Fibroblast of lung (primary cell): Measurements from ENCODE around the gene OIT3. TPM values are rescaled to one million over a fixed set of nuclear protein-coding genes. Genes with fewer than 3 reads are reported as not detected.
A peak's percentile ranks its signal among the peaks of the same experiment; 100 is the strongest.

Source experiments
- DNase-seq, 2 donors: peaks; one replicate each; pipeline versions ENCODE4 v3.0.0 to v3.0.0-alpha.2; 2010; ENCODE audit warnings: low read depth in 2 of 2
- H2AFZ ChIP-seq: 2 replicates; pipeline ENCODE4 v1.5.1; 2012; ENCODE audit warnings: low read length, control low read depth, inconsistent platforms
- H3K27ac ChIP-seq: 2 replicates; pipeline ENCODE4 v1.5.1; 2011; ENCODE audit warnings: low read length, control low read depth; ENCODE audit not compliant: insufficient read depth
- H3K27me3 ChIP-seq: 2 replicates; pipeline ENCODE4 v1.5.1; 2011; ENCODE audit warnings: mild to moderate bottlenecking, low read length; ENCODE audit not compliant: control insufficient read depth, insufficient read depth
- H3K36me3 ChIP-seq: 2 replicates; pipeline ENCODE4 v1.5.1; 2011; ENCODE audit warnings: low read length; ENCODE audit not compliant: control insufficient read depth, insufficient read depth
- H3K4me1 ChIP-seq: 2 replicates; pipeline ENCODE4 v1.5.1; 2011; ENCODE audit warnings: low read length; ENCODE audit not compliant: control insufficient read depth, insufficient read depth; ENCODE audit errors: extremely low read depth
- H3K4me2 ChIP-seq: 2 replicates; pipeline ENCODE4 v1.5.1; 2011; ENCODE audit warnings: low read length, control low read depth; ENCODE audit not compliant: insufficient read depth; ENCODE audit errors: extremely low read depth
- H3K4me3 ChIP-seq, 4 experiments: fragments of 200-600 bp in 1 of 4; sonication (generic) in 1 of 4; replicated peaks in 1 of 4; 2 replicates each; pipeline ENCODE4 v1.5.1; 2011 to 2016; ENCODE audit warnings: low read length in 4 of 4, low read depth in 3 of 4, mild to moderate bottlenecking in 3 of 4, control low read depth in 2 of 4, inconsistent platforms in 1 of 4, mixed read lengths in 1 of 4; ENCODE audit not compliant: insufficient read depth in 1 of 4; ENCODE audit errors: control extremely low read depth in 1 of 4
- H3K79me2 ChIP-seq: 2 replicates; pipeline ENCODE4 v1.5.1; 2012; ENCODE audit warnings: mild to moderate bottlenecking, low read length, inconsistent platforms; ENCODE audit not compliant: control insufficient read depth, insufficient read depth
- H3K9ac ChIP-seq: 2 replicates; pipeline ENCODE4 v1.5.1; 2011; ENCODE audit warnings: mild to moderate bottlenecking, low read length, control low read depth; ENCODE audit not compliant: insufficient read depth
- H3K9me3 ChIP-seq: 2 replicates; pipeline ENCODE4 v1.5.1; 2012; ENCODE audit warnings: low read depth, low read length; ENCODE audit not compliant: control insufficient read depth, insufficient read depth
- H4K20me1 ChIP-seq: 2 replicates; pipeline ENCODE4 v1.5.1; 2011; ENCODE audit warnings: low read length; ENCODE audit not compliant: control insufficient read depth, insufficient read depth; ENCODE audit errors: extremely low read depth
- EZH2 ChIP-seq: IDR thresholded peaks from 2 replicates; pipeline ENCODE4 v1.5.1; 2012; ENCODE audit warnings: low read length, control low read depth, mild to moderate bottlenecking; ENCODE audit errors: missing control alignments
- polyA minus RNA-seq: library from RNA; depleted of rRNA, polyadenylated mRNA; stranded (reverse); fragments of >200 nt; gene quantifications from 2 replicates; pipeline ENCODE4 v1.2.3, GENCODE V29; 2011; ENCODE audit warnings: low replicate concordance
- polyA plus RNA-seq, 2 donors: library from polyadenylated mRNA; depleted of rRNA in 1 of 2; stranded (reverse) in 1 of 2; unstranded in 1 of 2; fragments of >200 nt; gene quantifications; 2 replicates each; pipeline ENCODE4 v1.2.1, GENCODE V29; 2011 to 2012; ENCODE audit warnings: missing spikeins in 1 of 2
- total RNA-seq: library from RNA; depleted of rRNA; stranded (reverse); fragments of >200 nt; gene quantifications from 2 replicates; pipeline ENCODE4 v1.2.1, GENCODE V29; 2014
- TF ChIP-seq, protein P1 (sequence below), 2 donors: IDR thresholded peaks in 1 of 2; conservative IDR thresholded peaks in 1 of 2; 1 replicate in 1 of 2; 2 replicates in 1 of 2; pipeline ENCODE4 v1.5.1; 2011 to 2012; ENCODE audit warnings: low read length in 2 of 2, control low read depth in 1 of 2, inconsistent platforms in 1 of 2, low read depth in 1 of 2, mild to moderate bottlenecking in 1 of 2

The OIT3 gene
- under 0.01 TPM in 1 of 2 replicates, not detected in the other for total RNA-seq
- polyA plus RNA-seq: 0.02 TPM in 1 of 2 replicates, not detected in the other
- not detected in 2 replicates for polyA plus RNA-seq (2012)
- not detected in 2 replicates for polyA minus RNA-seq

GRCh38 chr10:72893136-72893798 is at the start of gene OIT3:
OIT3 (plus strand) TSS chr10:72893739; CDS start chr10:72893799, 60 bp downstream.
- no peak for DNase-seq
- Histone ChIP-seq H3K36me3 (no peaks in the 10 kb centered on the region), H3K9ac (no peak within 1 kb of the TSS), H4K20me1 (no peaks in the 10 kb centered on the region), H3K27me3 (no peaks in the 10 kb centered on the region), H2AFZ (no peak within 1 kb of the TSS), H3K9me3 (no peaks in the 10 kb centered on the region), H3K79me2 (no peaks in the 10 kb centered on the region), H3K27ac (no peak within 1 kb of the TSS), H3K4me2 (no peak within 1 kb of the TSS), H3K4me1 (no peaks in the 10 kb centered on the region), H3K4me3 (no peak within 1 kb of the TSS)
- TF ChIP-seq EZH2: no peak
- TF ChIP-seq, protein P1, sequence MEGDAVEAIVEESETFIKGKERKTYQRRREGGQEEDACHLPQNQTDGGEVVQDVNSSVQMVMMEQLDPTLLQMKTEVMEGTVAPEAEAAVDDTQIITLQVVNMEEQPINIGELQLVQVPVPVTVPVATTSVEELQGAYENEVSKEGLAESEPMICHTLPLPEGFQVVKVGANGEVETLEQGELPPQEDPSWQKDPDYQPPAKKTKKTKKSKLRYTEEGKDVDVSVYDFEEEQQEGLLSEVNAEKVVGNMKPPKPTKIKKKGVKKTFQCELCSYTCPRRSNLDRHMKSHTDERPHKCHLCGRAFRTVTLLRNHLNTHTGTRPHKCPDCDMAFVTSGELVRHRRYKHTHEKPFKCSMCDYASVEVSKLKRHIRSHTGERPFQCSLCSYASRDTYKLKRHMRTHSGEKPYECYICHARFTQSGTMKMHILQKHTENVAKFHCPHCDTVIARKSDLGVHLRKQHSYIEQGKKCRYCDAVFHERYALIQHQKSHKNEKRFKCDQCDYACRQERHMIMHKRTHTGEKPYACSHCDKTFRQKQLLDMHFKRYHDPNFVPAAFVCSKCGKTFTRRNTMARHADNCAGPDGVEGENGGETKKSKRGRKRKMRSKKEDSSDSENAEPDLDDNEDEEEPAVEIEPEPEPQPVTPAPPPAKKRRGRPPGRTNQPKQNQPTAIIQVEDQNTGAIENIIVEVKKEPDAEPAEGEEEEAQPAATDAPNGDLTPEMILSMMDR (conservative IDR thresholded peaks at IDR 0.05 in 1 of 2, IDR thresholded peaks at IDR 0.05 in 1 of 2; ENCODE audit: low read depth in 1 of 2, low read length in 2 of 2): no peak

DNA sequence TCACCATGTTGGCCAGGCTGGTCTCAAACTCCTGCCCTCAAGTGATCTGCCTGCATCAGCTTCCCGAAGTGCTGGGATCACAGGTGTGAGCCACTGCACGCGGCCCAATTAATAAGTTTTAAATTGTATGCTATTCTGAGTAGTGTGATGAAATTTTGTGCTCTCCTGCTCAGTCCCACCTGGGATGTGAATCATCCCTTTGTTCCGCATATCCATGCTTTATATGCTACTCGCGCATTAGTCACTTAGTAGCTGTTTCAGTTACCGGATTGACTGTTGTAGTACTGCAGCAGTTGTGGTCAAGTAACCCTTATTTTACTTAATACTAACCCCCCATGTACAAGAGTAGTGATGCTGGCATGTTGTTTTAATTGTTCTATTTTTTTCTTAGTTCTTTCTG is 47.3 kb upstream of the OIT3 start:
- Histone ChIP-seq H3K4me2 (peak overlapping the region; percentile 25), H3K27ac (no peak overlapping the region), H3K4me3 (no peak overlapping the region), H3K79me2 (no peaks in the 10 kb centered on the region), H3K9ac (no peak overlapping the region), H2AFZ (no peak overlapping the region), H3K9me3 (no peaks in the 10 kb centered on the region), H3K36me3 (no peaks in the 10 kb centered on the region), H3K27me3 (no peaks in the 10 kb centered on the region), H4K20me1 (no peaks in the 10 kb centered on the region), H3K4me1 (no peaks in the 10 kb centered on the region)
- peak; percentile 47 to 90 for DNase-seq
- no peak for TF ChIP-seq EZH2
- TF ChIP-seq, protein P1 (conservative IDR thresholded peaks at IDR 0.05 in 1 of 2, IDR thresholded peaks at IDR 0.05 in 1 of 2; ENCODE audit: low read depth in 1 of 2, low read length in 2 of 2): no peak

DNA sequence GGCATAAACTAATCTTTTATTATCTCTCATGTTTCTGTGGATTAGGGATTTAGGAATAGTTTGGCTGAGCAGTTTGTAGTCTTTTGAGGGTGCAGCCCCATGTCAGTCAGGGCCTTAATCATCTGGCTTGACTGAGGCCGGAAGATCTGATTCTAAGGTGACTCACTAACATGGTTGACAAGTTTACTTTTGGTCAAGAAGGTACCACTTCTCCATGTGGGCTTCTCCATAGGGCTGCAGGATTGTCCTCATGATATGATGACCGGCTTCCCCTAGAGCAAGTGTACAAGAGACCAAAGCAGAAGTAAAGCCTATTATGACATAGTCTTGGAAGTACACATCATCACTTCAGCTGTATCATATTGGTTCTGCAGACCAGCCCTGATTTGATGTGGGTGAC is 45.9 kb upstream of the OIT3 start:
- DNase-seq: peak in 1 of 2 donors; percentile 21
- Histone ChIP-seq H3K9ac (no peak overlapping the region), H3K27ac (no peak overlapping the region), H3K27me3 (no peaks in the 10 kb centered on the region), H3K36me3 (no peaks in the 10 kb centered on the region), H3K4me3 (no peak overlapping the region), H3K9me3 (no peaks in the 10 kb centered on the region), H4K20me1 (no peaks in the 10 kb centered on the region), H3K4me2 (no peak overlapping the region), H3K4me1 (no peaks in the 10 kb centered on the region), H3K79me2 (no peaks in the 10 kb centered on the region), H2AFZ (no peak overlapping the region)
- TF ChIP-seq, protein P1 (conservative IDR thresholded peaks at IDR 0.05 in 1 of 2, IDR thresholded peaks at IDR 0.05 in 1 of 2; ENCODE audit: low read depth in 1 of 2, low read length in 2 of 2): no peak
- no peak for TF ChIP-seq EZH2
